IPS-18c (cell line): ENCODE results near the gene PRKN.

Experiments
- H3K4me3 ChIP-seq: 2 replicates; pipeline ENCODE4 v1.7.0; 2013; ENCODE audit warnings: low read depth, mild to moderate bottlenecking, low read length, moderate library complexity; ENCODE audit not compliant: insufficient read depth
- H3K9me3 ChIP-seq: one replicate; pipeline ENCODE4 v1.6.1; 2013; ENCODE audit warnings: mild to moderate bottlenecking, low read length, moderate library complexity; ENCODE audit not compliant: control insufficient read depth, insufficient read depth

The PRKN gene

GRCh38 chr6:161453558-161453957 lies 1274.0 kb downstream of the PRKN start:
- Histone ChIP-seq H3K9me3 (no peaks in the 10 kb centered on the region), H3K4me3 (no peak overlapping the region)

GRCh38 chr6:161452241-161452640 lies 1275.3 kb downstream of the PRKN start:
- no peak overlapping the region for H3K4me3 ChIP-seq
- no peaks in the 10 kb centered on the region for H3K9me3 ChIP-seq

GRCh38 chr6:161449521-161449920 lies 1278.0 kb downstream of the PRKN start:
- Histone ChIP-seq H3K9me3 (no peaks in the 10 kb centered on the region), H3K4me3 (no peak overlapping the region)

- Histone ChIP-seq H3K4me3 (no peak overlapping the region), H3K9me3 (no peaks in the 10 kb centered on the region)
These were observed 1280.6 kb downstream of the PRKN start for GRCh38 chr6:161446949-161447348.

GRCh38 chr6:161446296-161446925 lies 1281.2 kb downstream of the PRKN start:
- Histone ChIP-seq H3K9me3 (no peaks in the 10 kb centered on the region), H3K4me3 (no peak overlapping the region)

- no peak overlapping the region for H3K4me3 ChIP-seq
These were observed 1282.4 kb downstream of the PRKN start for GRCh38 chr6:161445021-161445799.

GRCh38 chr6:161444464-161444863 lies 1283.1 kb downstream of the PRKN start:
- Histone ChIP-seq H3K9me3 (no peaks in the 10 kb centered on the region), H3K4me3 (peak overlapping the region; percentile 21)

More at GRCh38 chr6:161445021-161445799, 1282.4 kb downstream of the PRKN start:
- no peaks in the 10 kb centered on the region for H3K9me3 ChIP-seq

- Histone ChIP-seq H3K9me3 (no peaks in the 10 kb centered on the region), H3K4me3 (peak overlapping the region; percentile 21)
These were observed 1283.7 kb downstream of the PRKN start for GRCh38 chr6:161443848-161444247.

- Histone ChIP-seq H3K9me3 (no peaks in the 10 kb centered on the region), H3K4me3 (no peak overlapping the region)
These were observed 1285.1 kb downstream of the PRKN start for GRCh38 chr6:161442420-161442819.

GRCh38 chr6:161440299-161440698 lies 1287.3 kb downstream of the PRKN start:
- no peak overlapping the region for H3K4me3 ChIP-seq

GRCh38 chr6:161439093-161439492 lies 1288.5 kb downstream of the PRKN start:
- Histone ChIP-seq H3K9me3 (no peaks in the 10 kb centered on the region), H3K4me3 (no peak overlapping the region)

More at GRCh38 chr6:161440299-161440698, 1287.3 kb downstream of the PRKN start:
- H3K9me3 ChIP-seq, result no peaks in the 10 kb centered on the region

GRCh38 chr6:161438430-161439030 lies 1289.0 kb downstream of the PRKN start:
- no peak overlapping the region for H3K4me3 ChIP-seq
- no peaks in the 10 kb centered on the region for H3K9me3 ChIP-seq

GRCh38 chr6:161437851-161438250 lies 1289.7 kb downstream of the PRKN start:
- Histone ChIP-seq H3K4me3 (no peak overlapping the region), H3K9me3 (no peaks in the 10 kb centered on the region)

- H3K9me3 ChIP-seq, result no peaks in the 10 kb centered on the region
- no peak overlapping the region for H3K4me3 ChIP-seq
These were observed 1291.3 kb downstream of the PRKN start for GRCh38 chr6:161436106-161436876.

GRCh38 chr6:161435748-161436070 lies 1291.9 kb downstream of the PRKN start:
- Histone ChIP-seq H3K9me3 (no peaks in the 10 kb centered on the region), H3K4me3 (no peak overlapping the region)

- Histone ChIP-seq H3K4me3 (no peak overlapping the region), H3K9me3 (no peaks in the 10 kb centered on the region)
These were observed 1292.4 kb downstream of the PRKN start for GRCh38 chr6:161434921-161435747.

GRCh38 chr6:161434350-161434749 lies 1293.2 kb downstream of the PRKN start:
- no peak overlapping the region for H3K4me3 ChIP-seq
- peaks cover 3% of the 10 kb centered on the region for H3K9me3 ChIP-seq
